ENCODE results near the gene CCDC24. TPM values are rescaled to one million over a fixed set of nuclear protein-coding genes. Genes with fewer than 3 reads are reported as not detected.
A peak's percentile ranks its signal among the peaks of the same experiment; 100 is the strongest.

The CCDC24 gene
- total and polyA plus RNA-seq, 8 donors, result 9.9 to 17.7 (median 12.9) TPM

- intact Hi-C loops (cut with DNase I), result no loop called here
- Histone ChIP-seq H3K27me3 (no peaks in the 10 kb centered on the region), H3K36me3 (peaks cover 0 to 74% of the 10 kb centered on the region in 2 donors), H3K4me1 (no peaks in the 10 kb centered on the region), H3K27ac (no peak overlapping the region), H3K9me3 (no peaks in the 10 kb centered on the region), H3K4me3 (no peak overlapping the region)
- no peak for ATAC-seq
- TF ChIP-seq, protein P1, sequence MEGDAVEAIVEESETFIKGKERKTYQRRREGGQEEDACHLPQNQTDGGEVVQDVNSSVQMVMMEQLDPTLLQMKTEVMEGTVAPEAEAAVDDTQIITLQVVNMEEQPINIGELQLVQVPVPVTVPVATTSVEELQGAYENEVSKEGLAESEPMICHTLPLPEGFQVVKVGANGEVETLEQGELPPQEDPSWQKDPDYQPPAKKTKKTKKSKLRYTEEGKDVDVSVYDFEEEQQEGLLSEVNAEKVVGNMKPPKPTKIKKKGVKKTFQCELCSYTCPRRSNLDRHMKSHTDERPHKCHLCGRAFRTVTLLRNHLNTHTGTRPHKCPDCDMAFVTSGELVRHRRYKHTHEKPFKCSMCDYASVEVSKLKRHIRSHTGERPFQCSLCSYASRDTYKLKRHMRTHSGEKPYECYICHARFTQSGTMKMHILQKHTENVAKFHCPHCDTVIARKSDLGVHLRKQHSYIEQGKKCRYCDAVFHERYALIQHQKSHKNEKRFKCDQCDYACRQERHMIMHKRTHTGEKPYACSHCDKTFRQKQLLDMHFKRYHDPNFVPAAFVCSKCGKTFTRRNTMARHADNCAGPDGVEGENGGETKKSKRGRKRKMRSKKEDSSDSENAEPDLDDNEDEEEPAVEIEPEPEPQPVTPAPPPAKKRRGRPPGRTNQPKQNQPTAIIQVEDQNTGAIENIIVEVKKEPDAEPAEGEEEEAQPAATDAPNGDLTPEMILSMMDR (IDR thresholded peaks at IDR 0.05), result no peak
- DNase-seq, result no peak
Measured at GRCh38 chr1:43963006-43963405, 28.4 kb upstream of the CCDC24 start.

GRCh38 chr1:43963890-43964289 lies 27.5 kb upstream of the CCDC24 start:
- intact Hi-C loops (cut with DNase I), result no loop called here
- Histone ChIP-seq H3K36me3 (peaks cover 0 to 65% of the 10 kb centered on the region in 2 donors), H3K4me1 (no peaks in the 10 kb centered on the region), H3K27me3 (no peaks in the 10 kb centered on the region), H3K4me3 (no peak overlapping the region), H3K27ac (no peak overlapping the region), H3K9me3 (no peaks in the 10 kb centered on the region)
- ATAC-seq (no peak), DNase-seq (no peak)
- TF ChIP-seq, protein P1 (IDR thresholded peaks at IDR 0.05), result no peak

DNA sequence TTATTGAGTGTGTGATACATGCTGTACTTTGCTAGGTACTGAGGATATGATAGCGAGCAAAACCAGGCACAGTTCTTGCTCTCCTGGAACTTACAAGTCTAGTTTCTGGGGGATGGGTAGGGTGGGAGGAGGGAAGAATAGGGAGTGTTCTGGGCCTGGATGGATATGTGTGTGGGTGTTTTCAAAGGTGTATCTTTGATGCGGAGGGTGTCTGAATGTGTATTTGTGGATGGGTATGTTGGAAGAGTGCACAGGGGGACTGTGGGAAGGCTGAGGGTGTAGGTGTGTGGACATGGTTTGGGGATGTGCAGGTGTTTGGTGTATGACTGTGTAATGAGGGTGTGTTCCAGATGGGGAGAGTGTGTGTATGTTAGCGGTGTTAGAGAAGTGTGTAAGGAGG lies 26.1 kb upstream of the CCDC24 start:
- Histone ChIP-seq H3K4me3 (no peak overlapping the region), H3K27me3 (no peaks in the 10 kb centered on the region), H3K36me3 (peaks cover 0 to 51% of the 10 kb centered on the region in 2 donors), H3K4me1 (peaks cover 2% of the 10 kb centered on the region in 2 donors), H3K9me3 (no peaks in the 10 kb centered on the region), H3K27ac (no peak overlapping the region)
- intact Hi-C loops (cut with DNase I), result no loop called here
- no peak for ATAC-seq
- no peak for DNase-seq
- TF ChIP-seq, protein P1 (IDR thresholded peaks at IDR 0.05), result no peak

DNA sequence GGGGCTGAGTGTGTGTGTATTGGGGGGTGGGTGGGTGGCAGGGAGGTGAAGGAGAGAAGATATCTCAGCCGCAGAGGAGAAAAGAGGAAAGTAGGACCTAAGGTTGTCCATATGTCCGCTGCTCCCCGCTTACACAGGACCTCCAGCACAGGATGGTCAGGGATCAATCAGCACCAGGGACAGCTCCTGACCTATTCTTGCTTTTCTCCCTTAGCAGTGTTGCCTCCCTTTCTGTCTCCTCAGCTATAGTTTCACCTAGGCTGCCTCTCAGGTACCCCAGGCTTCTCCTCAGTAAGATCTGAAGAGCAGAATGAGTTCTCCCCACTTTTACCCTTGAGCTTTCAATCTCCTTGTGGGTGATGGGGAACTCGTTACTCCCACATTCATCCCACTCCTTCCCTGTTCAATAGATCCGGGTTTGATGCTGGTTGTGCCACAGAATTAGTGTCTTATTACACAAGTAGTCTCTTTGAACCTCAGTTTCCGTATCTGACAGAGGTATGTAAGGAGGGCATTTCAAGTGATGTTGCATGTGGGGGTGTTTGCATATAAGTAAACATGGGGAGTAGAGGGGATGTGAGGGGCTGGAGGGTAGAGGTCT lies 23.0 kb upstream of the CCDC24 start:
- TF ChIP-seq, protein P1 (IDR thresholded peaks at IDR 0.05), result no peak
- ATAC-seq (no peak), DNase-seq (no peak)
- peaks cover 0 to 41% of the 10 kb centered on the region in 2 donors for H3K36me3 ChIP-seq
- H3K4me3 ChIP-seq, result no peak overlapping the region
- H3K27ac ChIP-seq, result no peak overlapping the region
- no peaks in the 10 kb centered on the region for H3K9me3 ChIP-seq
- no peaks in the 10 kb centered on the region for H3K27me3 ChIP-seq
- intact Hi-C loops (cut with DNase I), result no loop called here
- peaks cover 7 to 14% of the 10 kb centered on the region in 2 donors for H3K4me1 ChIP-seq

DNA sequence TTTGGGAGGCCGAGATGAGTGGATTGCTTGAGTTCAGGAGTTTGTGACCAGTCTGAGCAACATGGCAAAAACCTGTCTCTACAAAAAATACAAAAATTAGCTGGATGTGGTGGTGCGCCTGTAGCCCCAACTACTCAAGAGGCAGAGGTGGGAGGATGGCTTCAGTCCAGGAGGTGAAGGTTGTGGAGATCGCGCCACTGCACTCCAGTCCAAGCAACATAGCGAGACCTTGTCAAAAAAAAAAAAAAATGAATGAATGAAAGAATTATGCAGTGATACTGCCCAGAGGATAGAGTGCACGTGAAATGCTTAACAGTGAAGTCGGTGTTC lies 22.0 kb upstream of the CCDC24 start:
- ATAC-seq, result no peak
- peaks cover 11 to 23% of the 10 kb centered on the region in 2 donors for H3K4me1 ChIP-seq
- H3K36me3 ChIP-seq, result peaks cover 0 to 41% of the 10 kb centered on the region in 2 donors
- no peaks in the 10 kb centered on the region for H3K9me3 ChIP-seq
- H3K4me3 ChIP-seq, result peak overlapping the region; percentile 62 to 69
- intact Hi-C loops (cut with DNase I), result no loop called here
- H3K27me3 ChIP-seq, result no peaks in the 10 kb centered on the region
- H3K27ac ChIP-seq, result no peak overlapping the region
- TF ChIP-seq, protein P1 (IDR thresholded peaks at IDR 0.05), result no peak
- DNase-seq, result no peak

All from left lung (tissue), 10 donors.